ENCODE results near the gene RPS10. TPM values are rescaled to one million over a fixed set of nuclear protein-coding genes. Genes with fewer than 3 reads are reported as not detected.

The RPS10 gene
- total and polyA plus RNA-seq, 7 donors: 2,556 to 7,534 (median 3,796) TPM

DNA sequence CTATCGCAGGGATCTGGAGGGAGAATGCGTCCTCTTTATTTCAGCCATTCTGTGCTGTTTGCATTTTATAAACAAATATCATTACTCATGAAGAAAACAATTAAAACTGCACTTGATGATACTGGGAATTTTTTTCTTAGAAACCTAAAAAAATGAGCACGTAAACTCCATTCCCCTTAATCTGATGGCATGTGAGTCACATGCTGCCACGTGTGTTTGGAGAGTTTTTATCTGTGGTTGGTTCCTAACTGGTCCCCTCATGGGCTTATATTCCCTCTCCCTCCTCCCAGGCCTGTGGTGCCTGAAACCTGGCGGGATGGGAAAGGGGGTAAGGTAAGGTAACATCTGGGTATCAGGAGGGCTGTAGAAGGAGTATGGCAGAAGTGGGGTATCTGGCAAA lies 46.6 kb upstream of the RPS10 start:
- no peaks in the 10 kb centered on the region for H3K4me1 ChIP-seq
- H3K27ac ChIP-seq: no peak overlapping the region
- no peaks in the 10 kb centered on the region for H3K9me3 ChIP-seq
- WGBS, 2 donors: 83 to 88% methylated on average over 5 of the region's 5 CpGs
- no peak for DNase-seq
- no peaks in the 10 kb centered on the region for H3K27me3 ChIP-seq
- no peak overlapping the region for H3K4me3 ChIP-seq
- H3K36me3 ChIP-seq: no peaks in the 10 kb centered on the region
- intact Hi-C loops (cut with DNase I): no loop called here
- no peak for TF ChIP-seq POLR2A (IDR thresholded peaks at IDR 0.05)
- TF ChIP-seq CTCF (IDR thresholded peaks at IDR 0.05): no peak
- TF ChIP-seq POLR2AphosphoS5 (IDR thresholded peaks at IDR 0.05): no peak
- TF ChIP-seq EP300 (IDR thresholded peaks at IDR 0.05): no peak

DNA sequence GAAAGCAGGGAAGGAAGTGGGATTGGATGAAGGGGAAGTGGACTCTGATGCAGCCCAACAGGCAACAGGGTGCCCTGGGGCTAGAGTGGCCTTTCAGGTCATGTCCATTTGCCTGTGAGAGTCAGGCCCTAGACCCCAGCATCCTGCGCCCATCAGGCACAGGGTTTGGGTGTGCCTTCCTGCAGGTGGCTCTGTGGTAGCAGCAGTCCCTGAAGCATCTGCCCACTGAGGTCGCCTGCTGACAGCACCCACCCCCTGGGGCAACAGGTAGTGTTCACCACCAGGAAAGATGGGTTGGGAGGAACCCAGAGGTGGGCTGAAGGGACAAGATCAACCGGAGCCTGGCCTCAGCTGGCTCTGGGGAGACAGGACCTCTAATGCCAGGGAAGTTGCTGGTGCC lies 43.6 kb upstream of the RPS10 start:
- 72 to 74% methylated on average over 3 of the region's 3 CpGs for WGBS, 2 donors
- H3K4me1 ChIP-seq: peaks cover 0 to 15% (median 13%) of the 10 kb centered on the region in 4 donors
- DNase-seq: no peak
- H3K36me3 ChIP-seq: no peaks in the 10 kb centered on the region
- H3K9me3 ChIP-seq: no peaks in the 10 kb centered on the region
- TF ChIP-seq EP300 (IDR thresholded peaks at IDR 0.05) (no peak), POLR2A (IDR thresholded peaks at IDR 0.05) (no peak), CTCF (IDR thresholded peaks at IDR 0.05) (no peak), POLR2AphosphoS5 (IDR thresholded peaks at IDR 0.05) (no peak)
- H3K4me3 ChIP-seq: no peak overlapping the region
- intact Hi-C loops (cut with DNase I): no loop called here
- H3K27ac ChIP-seq: no peak overlapping the region
- peaks cover 19 to 28% (median 19%) of the 10 kb centered on the region in 3 donors for H3K27me3 ChIP-seq

DNA sequence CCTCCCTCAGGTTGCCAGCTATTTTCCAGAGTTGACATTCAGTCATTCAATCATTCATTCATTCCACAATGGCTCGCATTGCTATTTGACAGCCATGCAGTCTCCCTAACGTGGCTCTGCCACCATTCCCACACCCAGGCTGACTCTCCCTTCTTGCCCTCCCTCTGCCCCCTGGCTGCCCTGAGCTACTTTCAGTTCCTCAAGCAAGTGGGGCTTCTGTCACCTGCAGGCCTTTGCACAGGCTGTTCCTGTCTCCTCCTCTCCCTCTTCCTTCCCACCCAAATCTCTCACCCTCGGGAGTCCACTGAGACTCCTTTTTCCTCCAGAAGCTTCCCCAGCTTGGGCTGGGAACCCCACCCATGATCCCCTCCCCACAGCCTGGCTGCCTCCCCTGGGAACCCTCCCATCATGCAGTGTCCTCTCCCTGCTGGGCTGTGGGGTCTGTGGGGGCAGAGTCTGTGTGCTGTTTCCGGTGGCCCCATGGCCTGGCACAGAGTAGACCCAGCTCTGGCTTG lies 42.6 kb upstream of the RPS10 start:
- no peak for TF ChIP-seq POLR2A (IDR thresholded peaks at IDR 0.05)
- no peak for TF ChIP-seq CTCF (IDR thresholded peaks at IDR 0.05)
- no peak for TF ChIP-seq POLR2AphosphoS5 (IDR thresholded peaks at IDR 0.05)
- TF ChIP-seq EP300 (IDR thresholded peaks at IDR 0.05): no peak
- H3K36me3 ChIP-seq: no peaks in the 10 kb centered on the region
- WGBS, 2 donors: 62 to 87% methylated on average over 4 of the region's 4 CpGs
- H3K9me3 ChIP-seq: no peaks in the 10 kb centered on the region
- H3K27me3 ChIP-seq: peaks cover 19 to 38% (median 19%) of the 10 kb centered on the region in 3 donors
- H3K4me1 ChIP-seq: peaks cover 0 to 15% (median 13%) of the 10 kb centered on the region in 4 donors
- DNase-seq: no peak
- H3K4me3 ChIP-seq: no peak overlapping the region
- intact Hi-C loops (cut with DNase I): no loop called here
- H3K27ac ChIP-seq: no peak overlapping the region

GRCh38 chr6:34466242-34467185 lies 40.6 kb upstream of the RPS10 start:
- TF ChIP-seq CTCF (IDR thresholded peaks at IDR 0.05) (no peak), POLR2AphosphoS5 (IDR thresholded peaks at IDR 0.05) (no peak)
- no peak for DNase-seq
- 49 to 53% methylated on average over 28 of the region's 28 CpGs for WGBS, 2 donors
- no peaks in the 10 kb centered on the region for H3K36me3 ChIP-seq
- intact Hi-C loops (cut with DNase I): no loop called here
- H3K27ac ChIP-seq: no peak overlapping the region
- H3K4me1 ChIP-seq: peaks cover 0 to 15% (median 13%) of the 10 kb centered on the region in 4 donors
- peak overlapping the region in 3 of 4 donors; percentile 22 to 43 (median 42) for H3K4me3 ChIP-seq
- peaks cover 19 to 38% (median 19%) of the 10 kb centered on the region in 3 donors for H3K27me3 ChIP-seq
- no peaks in the 10 kb centered on the region for H3K9me3 ChIP-seq
